K562 (cell line): ENCODE results near the gene PSMB2. TPM values are rescaled to one million over a fixed set of nuclear protein-coding genes. Genes with fewer than 3 reads are reported as not detected.

ENCODE experiments used
- CHCHD3 ChIP-seq: fragments of 250-450 bp; sonication (Bioruptor Pico); IDR thresholded peaks from 2 replicates; pipeline ENCODE4 v2.1.2; 2022; ENCODE audit warnings: mild to moderate bottlenecking
- FOXA3 ChIP-seq, 2 experiments: fragments of 450-650 bp in 1 of 2; sonication (generic) in 1 of 2; formaldehyde crosslinking; IDR thresholded peaks in 1 of 2; conservative IDR thresholded peaks in 1 of 2; 2 replicates each; pipeline versions ENCODE4 v1.4.0 to v1.8.0; 2020 to 2022; ENCODE audit warnings: mild to moderate bottlenecking in 2 of 2, missing genetic modification reagents in 1 of 2
- GTF2A2 ChIP-seq: IDR thresholded peaks from 2 replicates; pipeline ENCODE4 v1.6.1; 2016; ENCODE audit warnings: mild to moderate bottlenecking, missing genetic modification characterization, missing compliant biosample characterization
- HNRNPL ChIP-seq: fragments of 200-400 bp; formaldehyde crosslinking; IDR thresholded peaks from 2 replicates; pipeline ENCODE4 v1.6.1; 2017; ENCODE audit warnings: low read depth, mild to moderate bottlenecking, low read length
- HNRNPLL ChIP-seq: fragments of 200-400 bp; formaldehyde crosslinking; IDR thresholded peaks from 2 replicates; pipeline ENCODE4 v1.6.1; 2017; ENCODE audit warnings: low read length, low read depth, mild to moderate bottlenecking; ENCODE audit not compliant: poor library complexity, severe bottlenecking
- KHSRP ChIP-seq: fragments of 450-650 bp; IDR thresholded peaks from 2 replicates; pipeline ENCODE4 v1.6.1; 2017
- NFIX ChIP-seq: fragments of 250-450 bp; sonication (Bioruptor Pico); IDR thresholded peaks from 2 replicates; pipeline ENCODE4 v1.4.0; 2020; ENCODE audit warnings: low read depth, mild to moderate bottlenecking, moderate library complexity
- PHB2 ChIP-seq: fragments of 450-650 bp; IDR thresholded peaks from 2 replicates; pipeline ENCODE4 v1.6.1; 2017; ENCODE audit warnings: low read depth
- POLR2G ChIP-seq: fragments of 200-400 bp; formaldehyde crosslinking; IDR thresholded peaks from 2 replicates; pipeline ENCODE4 v1.6.1; 2017; ENCODE audit warnings: low read depth, mild to moderate bottlenecking, antibody characterized with exemption, low read length, moderate library complexity
- TAF15 ChIP-seq: fragments of 200-400 bp; formaldehyde crosslinking; IDR thresholded peaks from 2 replicates; pipeline ENCODE4 v1.6.1; 2017; ENCODE audit warnings: mild to moderate bottlenecking, low read depth, low read length, moderate library complexity
- TFAM ChIP-seq: fragments of 250-450 bp; sonication (Bioruptor Pico); conservative IDR thresholded peaks from 2 replicates; pipeline ENCODE4 v1.5.0; 2021; ENCODE audit warnings: mild to moderate bottlenecking, moderate library complexity
- ZNF699 ChIP-seq: fragments of 250-450 bp; sonication (Bioruptor Pico); IDR thresholded peaks from 2 replicates; pipeline ENCODE4 v1.8.0; 2021; ENCODE audit warnings: mild to moderate bottlenecking, moderate library complexity; ENCODE audit not compliant: insufficient replicate concordance
- polyA plus RNA-seq, 8 experiments: library from polyadenylated mRNA; depleted of rRNA in 4 of 8; stranded (reverse) in 5 of 8; unstranded in 3 of 8; fragments of >200 nt; fragmentation: Nextera tagmentation in 2 of 8; fragmentation: Illumina TruSeq in 1 of 8; extraction: Ambion mirVana in 2 of 8; extraction: Trizol in 1 of 8; gene quantifications; 2 replicates each; pipeline versions ENCODE4 v1.2.1 to v1.2.3, GENCODE V29; 2011 to 2014; ENCODE audit warnings: inconsistent platforms in 1 of 8, missing spikeins in 1 of 8
- total RNA-seq, 7 experiments: library from RNA; depleted of rRNA in 6 of 7; stranded (reverse); fragments of >200 nt in 6 of 7; fragmentation: Illumina TruSeq in 2 of 7; extraction: Trizol in 2 of 7; gene quantifications; 2 replicates each; pipeline versions ENCODE4 v1.2.1 to v1.2.3, GENCODE V29; 2011 to 2021; ENCODE audit warnings: low replicate concordance in 1 of 7
- TF ChIP-seq, protein P1 (sequence below): sonication (generic); formaldehyde crosslinking; IDR thresholded peaks from 2 replicates; pipeline ENCODE4 v1.8.0; 2022; ENCODE audit warnings: mild to moderate bottlenecking, missing genetic modification reagents
- TF ChIP-seq, protein P2 (sequence below): fragments of 200-800 bp; sonication (Bioruptor generic); IDR thresholded peaks from 2 replicates; pipeline ENCODE4 v1.6.1; 2017; ENCODE audit warnings: missing genetic modification characterization, missing compliant biosample characterization
- TF ChIP-seq, protein P3 (sequence below): fragments of 250-450 bp; sonication (Bioruptor Pico); IDR thresholded peaks from 2 replicates; pipeline ENCODE4 v1.4.0; 2020; ENCODE audit warnings: borderline replicate concordance

The PSMB2 gene
- total and polyA plus RNA-seq, 9 of the 15 experiments (the other 6 are each of a cell fraction or from before 2014, with no cell fraction given): 71.7 to 543 (median 165) TPM

DNA sequence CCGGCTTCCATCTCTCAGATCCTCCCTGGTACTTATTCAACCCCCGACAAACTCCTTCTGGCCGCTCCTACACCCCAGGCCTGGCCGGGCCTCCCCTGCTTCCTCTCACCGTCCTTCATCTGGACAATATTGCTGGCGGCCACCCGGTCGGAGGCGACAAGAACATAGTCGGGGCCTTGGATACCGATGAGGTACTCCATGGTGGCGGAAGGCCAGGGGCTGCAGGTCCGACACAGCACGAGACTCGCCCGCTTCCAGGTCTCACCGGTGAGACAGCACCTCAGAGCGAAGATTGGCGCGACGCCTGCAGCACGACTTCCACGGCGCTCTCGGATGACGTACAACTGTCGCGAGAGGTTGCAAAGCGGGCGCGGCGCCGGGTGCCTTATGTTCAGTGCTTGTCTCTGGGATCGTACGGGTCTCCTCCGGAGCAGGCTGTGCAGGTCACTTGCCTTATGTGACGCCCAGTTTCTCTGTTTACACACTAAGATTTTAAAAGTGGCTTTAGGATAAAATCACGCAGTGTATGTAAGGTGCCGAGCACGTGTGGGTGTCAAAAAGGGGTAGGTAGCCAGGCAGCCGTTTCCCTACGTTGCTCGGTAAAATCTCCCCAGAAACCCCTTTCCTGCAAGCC is at the start of gene PSMB2 (continued):
- TF ChIP-seq, protein P1, sequence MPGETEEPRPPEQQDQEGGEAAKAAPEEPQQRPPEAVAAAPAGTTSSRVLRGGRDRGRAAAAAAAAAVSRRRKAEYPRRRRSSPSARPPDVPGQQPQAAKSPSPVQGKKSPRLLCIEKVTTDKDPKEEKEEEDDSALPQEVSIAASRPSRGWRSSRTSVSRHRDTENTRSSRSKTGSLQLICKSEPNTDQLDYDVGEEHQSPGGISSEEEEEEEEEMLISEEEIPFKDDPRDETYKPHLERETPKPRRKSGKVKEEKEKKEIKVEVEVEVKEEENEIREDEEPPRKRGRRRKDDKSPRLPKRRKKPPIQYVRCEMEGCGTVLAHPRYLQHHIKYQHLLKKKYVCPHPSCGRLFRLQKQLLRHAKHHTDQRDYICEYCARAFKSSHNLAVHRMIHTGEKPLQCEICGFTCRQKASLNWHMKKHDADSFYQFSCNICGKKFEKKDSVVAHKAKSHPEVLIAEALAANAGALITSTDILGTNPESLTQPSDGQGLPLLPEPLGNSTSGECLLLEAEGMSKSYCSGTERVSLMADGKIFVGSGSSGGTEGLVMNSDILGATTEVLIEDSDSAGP (CRISPR knock-in tag): no peak
- TF ChIP-seq POLR2G (peak; percentile 99), ZNF699 (CRISPR knock-in tag) (no peak), TAF15 (no peak), NFIX (CRISPR knock-in tag) (no peak), HNRNPL (no peak), PHB2 (no peak), TFAM (no peak), FOXA3 (CRISPR knock-in tag; conservative IDR thresholded peaks at IDR 0.05 in 1 of 2, IDR thresholded peaks at IDR 0.05 in 1 of 2) (peak; percentile 75 to 83; a peak in 3 of 4 replicates), GTF2A2 (tag) (peak; percentile 30; the same call in 1 of the 2 replicates), CHCHD3 (CRISPR knock-in tag) (no peak), KHSRP (peak; percentile 72), HNRNPLL (peak; percentile 70)
- TF ChIP-seq, protein P2, sequence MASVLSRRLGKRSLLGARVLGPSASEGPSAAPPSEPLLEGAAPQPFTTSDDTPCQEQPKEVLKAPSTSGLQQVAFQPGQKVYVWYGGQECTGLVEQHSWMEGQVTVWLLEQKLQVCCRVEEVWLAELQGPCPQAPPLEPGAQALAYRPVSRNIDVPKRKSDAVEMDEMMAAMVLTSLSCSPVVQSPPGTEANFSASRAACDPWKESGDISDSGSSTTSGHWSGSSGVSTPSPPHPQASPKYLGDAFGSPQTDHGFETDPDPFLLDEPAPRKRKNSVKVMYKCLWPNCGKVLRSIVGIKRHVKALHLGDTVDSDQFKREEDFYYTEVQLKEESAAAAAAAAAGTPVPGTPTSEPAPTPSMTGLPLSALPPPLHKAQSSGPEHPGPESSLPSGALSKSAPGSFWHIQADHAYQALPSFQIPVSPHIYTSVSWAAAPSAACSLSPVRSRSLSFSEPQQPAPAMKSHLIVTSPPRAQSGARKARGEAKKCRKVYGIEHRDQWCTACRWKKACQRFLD (CRISPR knock-in tag): peak; percentile 93; the same call in 1 of the 2 replicates
- TF ChIP-seq, protein P3, sequence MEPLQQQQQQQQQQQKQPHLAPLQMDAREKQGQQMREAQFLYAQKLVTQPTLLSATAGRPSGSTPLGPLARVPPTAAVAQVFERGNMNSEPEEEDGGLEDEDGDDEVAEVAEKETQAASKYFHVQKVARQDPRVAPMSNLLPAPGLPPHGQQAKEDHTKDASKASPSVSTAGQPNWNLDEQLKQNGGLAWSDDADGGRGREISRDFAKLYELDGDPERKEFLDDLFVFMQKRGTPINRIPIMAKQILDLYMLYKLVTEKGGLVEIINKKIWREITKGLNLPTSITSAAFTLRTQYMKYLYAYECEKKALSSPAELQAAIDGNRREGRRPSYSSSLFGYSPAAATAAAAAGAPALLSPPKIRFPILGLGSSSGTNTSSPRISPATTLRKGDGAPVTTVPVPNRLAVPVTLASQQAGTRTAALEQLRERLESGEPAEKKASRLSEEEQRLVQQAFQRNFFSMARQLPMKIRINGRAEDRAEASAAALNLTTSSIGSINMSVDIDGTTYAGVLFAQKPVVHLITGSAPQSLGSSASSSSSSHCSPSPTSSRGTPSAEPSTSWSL (CRISPR knock-in tag): no peak
